Stimulated activated CD4-positive, alpha-beta T cell treated with anti-CD3 and anti-CD28 coated beads, Interleukin-12 subunit alpha, Interleukin-12 subunit beta, amount 100 ng/mL, for 48 hours (primary cell): ENCODE results near the gene EPHA7.

ENCODE experiments used
- DNase-seq, 3 donors: peaks; one replicate each; pipeline ENCODE4 v3.0.0-alpha.2; 2020; ENCODE audit warnings: low read depth in 2 of 3, low spot score in 1 of 3

The EPHA7 gene

DNA sequence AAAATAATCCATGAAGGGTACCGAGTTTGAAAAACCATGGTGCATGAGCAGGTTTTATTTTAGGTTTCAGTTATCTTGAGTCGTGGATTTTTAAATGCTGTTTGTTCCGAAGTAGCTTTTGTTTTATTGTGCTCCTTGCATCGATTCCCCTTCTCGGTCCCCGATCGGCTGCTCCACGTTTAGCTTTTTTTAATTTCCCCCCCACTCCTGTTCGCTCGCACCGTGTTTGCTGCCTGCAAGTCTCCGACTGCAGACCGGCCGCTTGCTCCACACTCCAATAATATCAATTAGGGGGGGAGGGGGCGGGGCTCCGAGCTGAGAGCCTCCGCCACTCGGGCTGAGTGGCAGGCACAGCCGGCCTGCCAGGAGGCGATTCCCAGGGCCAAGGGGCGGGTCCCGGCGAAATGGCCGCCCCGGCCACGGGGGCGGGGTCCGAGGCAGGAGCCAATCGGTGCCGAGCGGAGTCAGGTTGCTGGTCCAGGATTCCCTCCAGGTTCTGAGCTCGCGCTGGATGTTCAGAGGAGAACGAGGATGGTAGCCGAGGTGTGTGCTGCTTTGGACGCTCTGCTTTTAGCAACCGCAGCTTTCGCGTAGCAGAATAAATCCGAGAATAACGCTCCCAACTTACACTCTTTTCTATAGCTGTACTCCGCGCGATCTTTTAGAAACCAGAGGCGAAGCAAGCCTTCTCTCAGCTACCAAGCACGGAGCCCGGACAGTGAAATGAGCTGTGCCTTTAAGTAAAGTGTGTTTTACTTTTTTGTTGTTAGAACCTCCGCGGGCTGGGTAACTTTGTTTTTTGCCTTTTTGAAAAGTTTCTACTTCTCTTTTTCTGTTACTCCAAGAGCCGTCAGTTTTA, at the start of gene EPHA7:
TSS of gene EPHA7 (minus strand) at position 256 of the 859 bp plus-strand sequence. CDS start at position 38, 218 bp downstream.
- DNase-seq, result peak in 1 of 3 donors; percentile 25

DNA sequence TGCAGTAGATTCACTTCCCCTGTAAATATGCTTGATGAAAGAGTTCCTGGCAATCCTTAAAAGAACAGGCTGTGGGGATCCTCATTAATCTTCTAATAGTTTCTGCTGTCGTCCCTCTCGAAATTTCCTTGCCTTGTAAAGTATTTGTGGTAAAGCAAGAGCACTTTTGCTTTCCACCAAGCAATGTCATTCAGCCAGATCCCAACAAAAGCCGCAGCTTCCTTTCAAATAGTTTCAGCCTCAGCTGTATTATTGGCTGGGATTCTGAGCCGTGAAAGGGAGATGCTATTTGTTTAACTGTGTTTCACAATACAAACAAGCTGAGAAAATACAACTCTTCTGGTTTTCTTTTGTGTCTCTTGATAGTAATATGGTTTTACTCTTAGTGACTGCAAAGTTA, 48.9 kb upstream of the EPHA7 start:
- no peak for DNase-seq

DNA sequence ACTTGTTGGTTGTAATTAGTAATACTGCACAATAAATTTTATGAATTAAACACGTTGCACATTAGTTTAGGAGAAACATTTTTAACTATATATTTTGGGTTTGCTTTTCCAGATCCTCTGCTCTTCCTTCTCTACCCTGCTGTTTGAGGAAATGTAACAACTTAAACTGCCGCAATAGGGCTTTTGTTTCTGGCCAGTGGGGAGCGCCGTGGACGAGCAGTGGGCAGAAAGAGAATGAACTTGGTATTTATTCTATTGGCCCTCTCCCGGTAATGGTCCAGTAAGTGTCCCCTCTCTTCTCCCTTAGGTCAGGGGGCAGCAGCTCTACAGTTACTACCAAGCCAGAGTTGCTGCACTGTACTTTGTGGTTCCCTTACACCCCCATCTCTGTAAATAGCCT, 35.2 kb upstream of the EPHA7 start:
- no peak for DNase-seq

DNA sequence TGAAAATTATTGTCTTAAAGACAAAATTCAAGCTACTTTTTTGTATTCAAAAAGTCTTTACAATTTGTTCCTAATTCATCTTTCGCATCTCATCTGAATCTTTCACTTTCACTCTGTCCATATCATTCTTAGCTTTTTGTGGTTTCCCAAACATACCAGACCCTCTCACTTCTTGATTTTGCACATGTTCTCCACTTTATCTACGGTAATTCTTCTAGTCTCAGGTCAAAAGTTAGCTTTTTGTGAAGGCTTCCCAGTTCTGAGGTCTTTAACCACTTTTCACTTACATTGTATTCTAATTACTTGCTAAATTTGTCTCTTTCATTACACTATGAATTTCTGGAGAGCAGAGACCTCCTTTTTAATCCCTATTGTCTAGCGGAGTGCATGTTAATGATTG, 34.6 kb upstream of the EPHA7 start:
- DNase-seq, result no peak

DNA sequence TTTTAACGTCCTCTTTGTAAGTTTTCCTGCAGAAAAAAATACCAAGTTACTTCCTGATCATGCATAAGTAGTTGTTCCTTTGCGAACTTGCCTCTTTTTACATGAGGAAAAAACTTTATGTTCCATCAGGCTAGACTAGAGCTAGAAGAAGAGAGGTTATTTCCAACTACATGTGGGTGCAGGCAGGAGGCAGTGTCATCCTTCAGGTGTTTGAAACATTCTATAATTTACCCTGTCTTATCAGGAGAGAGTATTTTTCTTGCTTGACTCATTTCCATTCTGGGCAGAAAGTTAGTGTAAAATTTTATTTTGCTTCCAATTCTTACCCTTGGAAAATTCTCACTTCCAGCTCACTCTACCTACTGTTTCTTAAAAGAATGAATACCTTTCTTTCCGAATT, 28.5 kb upstream of the EPHA7 start:
- DNase-seq, result no peak

DNA sequence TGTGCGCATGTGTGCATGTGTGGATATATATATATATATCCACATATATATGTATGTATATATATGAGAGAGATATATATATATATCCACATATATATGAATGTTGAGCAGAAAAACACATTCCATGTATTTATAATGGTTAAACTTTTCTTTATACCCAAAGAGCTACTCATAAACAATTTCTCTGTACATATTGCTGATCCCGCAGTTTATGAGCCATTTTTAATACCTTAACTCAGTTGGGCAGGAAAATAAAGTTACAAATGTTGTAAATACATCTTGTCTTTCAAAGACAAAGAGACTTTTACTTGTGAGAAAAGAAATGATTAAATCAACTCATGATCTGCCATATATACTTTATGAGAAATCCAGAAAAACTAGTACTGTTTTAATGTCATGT, 18.1 kb upstream of the EPHA7 start:
- no peak for DNase-seq

DNA sequence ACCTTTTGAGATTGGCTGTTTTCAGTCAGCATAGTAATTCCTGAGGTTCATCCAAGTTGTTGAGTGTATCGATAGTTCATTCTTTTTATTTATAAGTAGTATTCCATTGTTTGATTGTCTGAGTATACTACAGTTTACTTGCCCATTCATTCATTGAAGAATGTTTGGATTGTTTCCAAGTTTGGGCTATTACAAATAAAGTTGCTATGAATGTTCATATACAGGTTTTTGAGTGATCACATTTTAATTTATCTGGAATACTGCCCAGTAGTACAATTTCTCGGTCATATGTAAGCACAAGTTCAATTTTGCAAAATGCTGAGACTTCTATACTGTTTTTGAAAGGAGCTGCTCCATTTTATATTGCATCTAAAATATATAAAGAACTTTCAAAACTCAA, 14.2 kb upstream of the EPHA7 start:
- DNase-seq, result no peak

DNA sequence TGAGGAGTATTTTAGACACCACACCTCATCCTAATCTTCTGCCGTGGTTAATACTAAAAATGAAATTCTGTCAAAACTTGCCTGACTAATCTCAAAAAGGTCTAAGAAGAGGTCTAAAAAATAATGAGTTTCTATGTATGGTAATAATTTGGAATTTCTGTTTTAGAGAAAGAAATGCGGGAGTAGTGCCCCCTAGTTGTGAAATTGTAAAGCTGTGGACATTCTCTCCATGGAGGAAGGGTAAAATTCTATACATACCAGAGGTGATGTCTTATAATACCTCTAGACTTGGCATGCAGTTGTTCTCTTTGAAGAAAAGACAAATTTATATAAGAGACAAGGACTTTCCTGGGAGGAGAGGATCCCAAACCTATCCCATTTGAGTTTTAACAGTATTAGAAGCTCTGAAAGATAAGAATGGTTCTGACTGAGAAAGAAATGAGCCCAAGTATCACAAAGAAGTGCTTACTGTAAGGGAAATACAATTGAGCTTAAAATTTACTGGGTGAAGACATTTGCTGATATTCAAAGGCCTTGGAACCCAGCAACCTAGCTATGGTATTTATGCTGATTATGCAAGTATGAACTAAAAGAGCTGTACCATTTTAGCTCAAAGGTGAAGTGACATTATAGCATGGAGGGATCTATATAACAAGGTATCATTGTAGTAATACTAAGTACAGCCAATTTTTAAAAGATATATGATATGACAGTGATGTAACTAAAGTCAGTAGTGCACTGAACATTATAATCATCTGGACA, 5.1 kb upstream of the EPHA7 start:
- DNase-seq, result no peak

DNA sequence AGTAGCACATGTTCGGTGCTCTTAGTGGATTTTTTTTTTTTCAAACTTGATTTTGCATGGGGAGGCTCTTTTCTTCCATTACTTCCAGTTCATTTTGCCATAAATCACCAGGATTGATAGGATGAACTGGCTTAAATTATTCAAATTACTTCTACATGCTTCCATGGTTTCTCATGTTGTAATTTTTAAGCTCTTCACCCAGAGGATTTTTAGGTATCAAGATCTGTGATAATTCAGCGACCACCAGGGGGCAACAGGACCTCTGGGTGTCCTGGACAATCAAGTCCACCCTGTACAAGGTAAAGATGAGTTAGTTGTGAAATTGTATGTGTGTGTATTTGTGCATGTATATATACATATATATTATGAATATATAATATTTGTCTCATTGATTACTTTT, 4.2 kb upstream of the EPHA7 start:
- no peak for DNase-seq

DNA sequence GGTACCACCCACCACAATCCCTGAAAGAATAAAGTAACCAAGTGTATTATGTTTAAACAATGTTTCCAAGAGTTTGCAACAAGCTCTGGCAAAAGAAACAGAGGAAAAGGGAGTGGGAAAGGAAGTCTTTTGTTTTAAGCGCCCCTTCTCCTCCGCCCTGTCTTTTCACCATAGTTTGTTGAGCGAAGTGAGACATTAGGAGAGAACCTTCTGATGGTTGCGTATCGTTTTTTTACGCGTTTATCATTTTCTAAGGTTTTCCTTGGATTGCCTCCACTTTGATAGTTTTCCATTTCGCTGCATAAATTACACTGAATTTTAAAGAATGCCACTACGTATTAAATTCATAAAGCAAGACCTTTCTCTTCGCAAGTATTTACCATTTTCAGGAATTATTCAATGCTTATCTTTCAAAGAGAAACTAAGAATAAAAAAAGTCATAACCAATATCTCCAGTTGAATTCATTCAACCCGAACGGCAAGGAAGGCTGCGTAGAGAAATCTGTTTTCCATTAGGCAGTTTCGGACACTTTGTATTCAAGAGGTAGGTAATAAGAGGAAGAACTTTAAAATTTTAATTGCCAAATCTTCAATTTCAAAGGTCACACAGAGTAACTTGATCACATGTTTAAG, 920 bp upstream of the EPHA7 start:
- DNase-seq, result no peak

DNA sequence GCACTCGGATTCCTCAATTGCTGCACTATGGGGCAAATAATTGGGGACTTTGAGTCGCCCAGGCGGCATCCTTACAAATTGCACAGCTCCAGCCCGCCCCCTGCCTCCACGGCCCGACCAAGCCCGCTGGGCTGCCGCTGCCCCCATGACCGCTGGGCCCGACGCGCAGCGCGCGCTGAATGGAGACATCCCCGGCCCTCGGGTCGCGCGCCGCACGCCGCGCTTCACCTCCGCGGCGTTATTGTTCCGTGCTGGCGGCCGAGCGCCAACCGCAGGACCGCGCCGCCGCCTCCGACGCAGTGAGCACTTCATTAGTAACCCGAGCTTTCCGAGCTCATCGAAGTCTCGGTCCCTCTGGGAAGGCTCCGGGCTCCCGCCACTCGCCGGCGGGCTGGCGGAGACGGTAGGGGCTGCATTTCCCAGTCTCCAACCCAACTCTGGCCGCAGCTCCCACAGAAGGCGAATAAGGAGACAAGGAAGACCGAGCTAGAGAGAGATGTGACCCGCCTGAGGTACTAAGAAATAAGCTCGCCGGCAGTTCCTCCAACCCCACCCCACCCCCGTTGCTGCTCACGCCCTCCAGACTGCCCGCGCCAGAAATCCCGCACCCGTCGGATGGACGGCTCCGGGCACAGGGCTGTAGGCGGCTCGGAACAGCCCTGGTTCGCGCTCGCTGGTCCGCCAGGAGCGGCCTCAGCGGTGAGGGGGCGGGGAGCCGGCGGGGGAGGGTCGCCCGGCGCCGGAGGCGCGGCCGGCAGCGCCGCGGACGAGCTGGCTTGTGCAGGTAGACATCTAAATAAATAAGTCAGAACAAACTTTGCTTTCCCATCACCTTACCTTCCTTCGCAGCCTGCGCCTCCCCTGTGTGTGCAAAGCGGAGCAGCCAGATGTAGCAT, 703 bp downstream of the EPHA7 start:
- DNase-seq, result no peak

DNA sequence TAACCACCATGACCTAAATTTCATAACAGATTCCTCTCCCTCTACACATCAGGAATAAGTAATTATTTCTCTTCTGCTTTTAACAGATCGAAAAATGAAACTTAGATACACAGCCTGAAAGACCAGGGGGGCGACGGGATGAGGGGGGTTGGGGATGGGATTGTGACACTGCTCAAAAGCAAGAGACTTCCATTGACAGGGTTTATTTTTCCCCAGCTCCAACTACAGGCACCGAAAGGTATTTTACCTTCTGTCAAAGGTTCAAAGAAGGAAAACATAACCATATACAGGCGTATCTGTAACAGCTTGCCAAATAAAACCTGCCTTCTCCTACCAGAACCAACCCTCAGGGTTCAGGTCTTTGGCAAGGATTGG, 1.3 kb downstream of the EPHA7 start:
- no peak for DNase-seq

DNA sequence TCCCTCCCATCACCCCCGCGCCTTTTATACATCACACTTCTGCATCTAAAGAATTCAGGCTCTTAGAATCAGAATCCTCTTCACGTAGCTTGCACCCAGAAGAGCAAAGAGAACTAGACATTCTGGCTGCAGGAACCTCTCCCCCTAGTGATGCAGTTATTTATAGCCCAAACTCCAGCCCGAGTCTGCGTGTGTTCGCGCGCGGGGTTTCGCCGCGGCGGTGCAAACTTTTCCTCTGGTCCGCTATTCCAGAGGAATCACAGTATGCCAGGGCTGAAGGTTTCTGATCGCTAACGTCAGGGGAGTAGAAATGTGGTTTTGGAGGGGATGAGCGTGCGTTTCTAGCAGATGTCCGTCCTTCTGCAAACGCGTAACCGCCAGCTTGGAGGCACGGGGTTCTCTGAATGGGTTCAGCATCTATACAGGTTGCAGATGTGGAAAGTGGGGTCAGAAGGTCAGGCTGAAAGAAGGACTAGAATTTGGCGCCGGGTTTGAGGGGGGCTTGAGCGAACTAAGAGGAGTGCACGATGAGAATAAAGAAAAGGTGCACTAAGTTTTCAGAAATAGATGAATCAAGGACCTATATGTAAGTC, 1.8 kb downstream of the EPHA7 start:
- DNase-seq, result no peak

DNA sequence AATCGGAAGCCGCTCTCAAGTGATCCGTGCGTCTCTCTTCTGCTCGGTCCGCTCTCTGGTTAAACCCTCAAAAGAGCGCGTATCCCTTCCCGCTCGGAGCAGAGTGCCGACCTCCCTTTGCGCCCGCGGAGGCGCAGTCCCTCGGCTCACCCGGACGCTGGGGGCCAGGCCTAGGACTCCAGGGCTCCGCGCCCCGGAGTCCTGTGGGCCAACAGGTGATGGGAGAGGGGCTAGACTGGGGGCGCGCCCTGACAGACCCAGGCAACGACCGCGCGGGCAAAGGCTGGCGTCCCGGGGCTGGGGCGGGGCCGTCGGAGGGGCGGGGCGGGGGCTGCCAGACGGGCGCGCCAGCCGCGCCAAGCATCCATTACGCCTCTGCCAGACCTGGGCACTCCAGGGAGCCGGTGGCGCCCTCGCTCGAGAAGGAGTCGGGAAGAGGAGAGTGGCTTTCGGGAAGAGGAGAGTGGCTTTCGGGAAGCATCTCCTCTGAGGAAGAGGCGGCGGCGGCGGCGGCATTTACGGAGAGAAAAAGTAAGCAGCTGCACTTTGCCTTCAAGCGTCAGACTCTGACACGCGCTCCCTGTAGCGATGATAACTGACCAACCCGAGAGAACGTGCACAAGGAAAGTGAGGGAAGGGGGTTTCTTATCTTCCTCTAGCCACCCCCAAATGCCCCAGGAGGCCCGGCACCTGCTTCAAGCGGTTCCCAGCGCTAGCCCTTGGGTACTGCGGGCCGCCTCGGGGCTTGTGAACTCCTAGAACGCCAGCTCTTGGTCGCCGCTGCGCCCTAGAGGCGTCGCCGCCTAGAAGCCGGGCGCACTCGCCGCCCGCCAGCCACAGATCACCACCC, 2.6 kb downstream of the EPHA7 start:
- no peak for DNase-seq

DNA sequence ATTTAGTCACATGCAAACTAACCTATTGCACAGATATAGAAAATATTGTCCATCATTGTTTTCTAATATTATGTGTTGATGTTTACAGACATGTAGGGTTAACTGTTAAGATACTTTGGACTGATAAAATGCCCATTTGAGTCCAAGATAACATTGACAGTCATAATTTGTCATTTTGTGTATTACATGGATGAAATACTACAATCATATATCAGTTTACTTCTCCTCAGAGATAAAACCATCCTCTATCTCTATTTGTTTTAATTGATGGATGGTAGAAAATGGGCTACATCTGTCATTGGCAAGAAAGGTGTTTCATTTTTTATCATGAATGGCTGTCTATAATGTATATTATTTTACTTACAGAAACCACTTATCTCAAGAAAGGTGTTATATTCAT, 6.2 kb downstream of the EPHA7 start:
- DNase-seq, result no peak

DNA sequence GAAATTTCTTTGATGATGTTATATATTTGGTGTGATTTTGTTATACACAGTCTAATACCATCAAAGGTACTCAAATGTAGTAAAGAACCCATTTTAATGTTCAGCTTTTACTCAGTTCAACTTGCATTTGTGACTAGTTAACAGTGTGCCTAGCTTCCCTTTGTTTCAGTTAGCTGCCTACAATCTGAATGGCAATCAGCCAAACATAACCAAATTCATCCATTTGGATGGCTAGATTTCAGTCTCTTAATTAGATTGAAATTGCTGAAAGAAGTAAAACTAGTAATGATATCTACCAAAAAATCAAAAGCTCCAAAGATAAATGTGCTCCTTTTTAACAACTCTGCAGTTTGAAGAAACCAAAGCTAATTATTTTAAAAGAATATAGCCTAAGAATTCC, 6.9 kb downstream of the EPHA7 start:
- no peak for DNase-seq

DNA sequence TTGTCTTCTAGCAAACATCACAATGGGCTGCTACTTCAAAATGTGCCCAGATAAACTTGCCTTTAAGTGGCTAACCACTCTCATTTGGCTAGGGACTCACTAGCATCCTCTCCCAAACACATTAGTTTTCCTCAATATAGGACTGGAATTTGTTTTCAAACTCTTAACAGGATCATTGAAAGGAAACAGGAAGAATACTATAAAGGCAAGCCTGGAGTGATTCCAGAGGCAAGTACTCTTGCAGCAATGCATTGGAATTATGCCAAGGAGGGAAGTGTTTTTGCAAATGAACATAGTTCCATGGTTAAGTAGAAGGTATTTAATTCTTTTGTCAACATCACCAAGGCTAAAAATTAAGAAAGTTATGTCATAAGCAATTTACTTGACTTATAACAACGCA, 12.2 kb downstream of the EPHA7 start:
- no peak for DNase-seq

DNA sequence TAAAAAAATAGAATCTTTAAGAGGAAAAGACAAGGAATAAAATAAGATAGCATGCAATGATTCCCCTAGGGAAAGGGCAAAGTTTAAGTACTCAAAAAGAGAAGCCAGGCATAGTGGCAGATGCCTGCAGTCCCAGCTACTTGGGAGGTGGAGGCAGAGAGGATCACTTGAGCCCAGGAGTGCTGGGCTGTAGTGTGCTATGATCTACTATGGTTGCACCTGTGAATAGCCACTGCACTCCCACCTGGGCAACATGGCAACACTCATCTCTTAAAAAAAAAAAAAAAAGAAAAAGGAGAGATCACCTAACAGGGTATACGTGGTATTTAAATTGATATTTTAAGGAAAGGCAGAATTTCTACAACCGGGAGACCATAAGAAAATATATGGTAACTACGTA, 16.0 kb downstream of the EPHA7 start:
- DNase-seq, result no peak

DNA sequence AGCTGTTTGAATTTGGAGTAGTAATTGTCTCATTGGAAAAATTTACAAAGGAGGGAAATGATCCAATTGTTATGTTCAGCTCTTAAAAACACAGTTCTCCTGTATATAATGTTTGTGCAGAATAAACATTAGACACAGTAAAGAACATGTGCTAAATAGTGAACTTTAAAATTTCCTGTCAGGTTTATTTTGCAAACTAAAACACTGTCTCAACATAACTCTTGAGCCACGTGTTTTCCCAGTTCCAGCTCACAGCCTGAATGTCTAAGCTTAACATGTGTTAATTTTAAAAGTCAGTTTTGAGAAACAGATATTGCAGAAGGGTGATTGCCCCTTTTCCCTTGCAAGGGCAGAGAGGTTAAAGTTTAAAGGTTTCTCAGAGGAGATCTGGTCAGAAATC, 20.6 kb downstream of the EPHA7 start:
- DNase-seq, result no peak

DNA sequence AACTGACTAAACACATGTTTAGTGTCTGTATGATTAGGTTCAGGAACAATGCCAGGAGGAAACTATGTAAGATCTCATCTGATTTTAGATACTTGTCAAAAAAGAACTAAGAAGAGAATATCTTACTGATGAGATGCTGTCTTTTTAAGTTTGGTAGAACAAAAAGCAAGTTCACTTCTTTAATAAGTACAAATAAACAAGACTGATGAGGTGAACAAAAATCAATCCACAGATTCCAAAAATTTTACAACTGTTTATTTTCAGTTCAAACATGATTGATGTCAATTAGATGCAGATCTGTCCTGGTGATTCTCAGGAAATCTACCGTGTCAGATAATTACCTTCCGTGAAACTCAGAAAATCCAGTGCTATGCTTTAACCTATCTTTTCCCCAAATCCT, 24.9 kb downstream of the EPHA7 start:
- no peak for DNase-seq
